ENCODE data around the gene GINS3.
"Not testable (repeated sequence)": the region's sequence is repeated elsewhere in the genome, so short reads cannot be mapped to it uniquely, and the experiment has no call there.

GINS3 gene

GRCh38 chr16:58399718-58400633, 7.7 kb downstream of the GINS3 start:
- H3K27ac ChIP-seq (replicated peaks) = no peak overlapping the region
- no peak for DNase-seq (ENCODE audit: low read depth in 1 of 2, low spot score in 1 of 2)

DNA sequence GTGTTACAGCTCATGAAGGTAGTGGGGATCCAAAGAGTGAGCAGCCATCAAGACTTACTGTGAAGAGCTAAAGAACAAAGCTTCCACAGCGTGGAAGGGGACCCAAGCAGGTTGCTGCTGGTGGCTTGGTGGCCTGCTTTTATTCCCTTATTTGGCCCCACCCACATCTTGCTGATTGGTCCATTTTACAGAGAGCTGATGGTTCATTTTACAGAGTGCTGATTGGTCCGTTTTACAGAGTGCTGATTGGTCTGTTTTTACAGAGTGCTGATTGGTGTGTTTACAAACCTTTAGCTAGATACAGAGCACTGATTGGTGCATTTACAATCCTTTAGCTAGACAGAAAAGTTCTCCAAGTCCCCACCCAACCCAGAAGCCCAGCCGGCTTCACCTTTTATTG, 9.0 kb downstream of the GINS3 start:
- not testable (repeated sequence) for H3K27me3 ChIP-seq (ENCODE audit: insufficient read depth, poor library complexity, severe bottlenecking); H3K27ac ChIP-seq (replicated peaks); DNase-seq (ENCODE audit: low read depth in 1 of 2, low spot score in 1 of 2); H3K4me3 ChIP-seq (replicated peaks; ENCODE audit: insufficient read depth, low read length)

More at GRCh38 chr16:58399718-58400633, 7.7 kb downstream of the GINS3 start:
- TF ChIP-seq REST (IDR thresholded peaks at IDR 0.05; ENCODE audit: insufficient replicate concordance, low read depth) (no peak), CTCF (IDR thresholded peaks at IDR 0.05; ENCODE audit: insufficient read depth, low read length) (no peak), SPI1 (IDR thresholded peaks at IDR 0.05; ENCODE audit: borderline replicate concordance, low read depth) (no peak), GABPA (IDR thresholded peaks at IDR 0.05; ENCODE audit: low read depth) (no peak), POLR2AphosphoS5 (IDR thresholded peaks at IDR 0.05; ENCODE audit: low read depth) (no peak)
- no peak overlapping the region for H3K4me3 ChIP-seq (replicated peaks; ENCODE audit: insufficient read depth, low read length)
- H3K27me3 ChIP-seq (ENCODE audit: insufficient read depth, poor library complexity, severe bottlenecking) = no peaks in the 10 kb centered on the region

GRCh38 chr16:58402796-58403195, 10.5 kb downstream of the GINS3 start:
- DNase-seq (ENCODE audit: low read depth in 1 of 2, low spot score in 1 of 2) = no peak
- Histone ChIP-seq H3K4me3 (replicated peaks; ENCODE audit: insufficient read depth, low read length) (no peak overlapping the region), H3K27me3 (ENCODE audit: insufficient read depth, poor library complexity, severe bottlenecking) (no peaks in the 10 kb centered on the region), H3K27ac (replicated peaks) (no peak overlapping the region)
- TF ChIP-seq GABPA (IDR thresholded peaks at IDR 0.05; ENCODE audit: low read depth) = no peak
- no peak for TF ChIP-seq REST (IDR thresholded peaks at IDR 0.05; ENCODE audit: insufficient replicate concordance, low read depth)
- TF ChIP-seq POLR2AphosphoS5 (IDR thresholded peaks at IDR 0.05; ENCODE audit: low read depth) = no peak
- no peak for TF ChIP-seq CTCF (IDR thresholded peaks at IDR 0.05; ENCODE audit: insufficient read depth, low read length)
- TF ChIP-seq SPI1 (IDR thresholded peaks at IDR 0.05; ENCODE audit: borderline replicate concordance, low read depth) = no peak

GRCh38 chr16:58409316-58409973, 17.2 kb downstream of the GINS3 start:
- H3K27me3 ChIP-seq (ENCODE audit: insufficient read depth, poor library complexity, severe bottlenecking) = no peaks in the 10 kb centered on the region
- H3K27ac ChIP-seq (replicated peaks) = no peak overlapping the region
- H3K4me3 ChIP-seq (replicated peaks; ENCODE audit: insufficient read depth, low read length) = no peak overlapping the region
- no peak for TF ChIP-seq CTCF (IDR thresholded peaks at IDR 0.05; ENCODE audit: insufficient read depth, low read length)
- TF ChIP-seq POLR2AphosphoS5 (IDR thresholded peaks at IDR 0.05; ENCODE audit: low read depth) = no peak
- no peak for TF ChIP-seq REST (IDR thresholded peaks at IDR 0.05; ENCODE audit: insufficient replicate concordance, low read depth)
- TF ChIP-seq SPI1 (IDR thresholded peaks at IDR 0.05; ENCODE audit: borderline replicate concordance, low read depth) = no peak
- TF ChIP-seq GABPA (IDR thresholded peaks at IDR 0.05; ENCODE audit: low read depth) = no peak
- DNase-seq (ENCODE audit: low read depth in 1 of 2, low spot score in 1 of 2) = no peak

All from HL-60 (cell line).